ENCODE measurements around the gene KLHDC7B. TPM values are rescaled to one million over a fixed set of nuclear protein-coding genes. Genes with fewer than 3 reads are reported as not detected.

Gene KLHDC7B
- total RNA-seq, 1 experiment from 2014 or later: 1.8 TPM

DNA sequence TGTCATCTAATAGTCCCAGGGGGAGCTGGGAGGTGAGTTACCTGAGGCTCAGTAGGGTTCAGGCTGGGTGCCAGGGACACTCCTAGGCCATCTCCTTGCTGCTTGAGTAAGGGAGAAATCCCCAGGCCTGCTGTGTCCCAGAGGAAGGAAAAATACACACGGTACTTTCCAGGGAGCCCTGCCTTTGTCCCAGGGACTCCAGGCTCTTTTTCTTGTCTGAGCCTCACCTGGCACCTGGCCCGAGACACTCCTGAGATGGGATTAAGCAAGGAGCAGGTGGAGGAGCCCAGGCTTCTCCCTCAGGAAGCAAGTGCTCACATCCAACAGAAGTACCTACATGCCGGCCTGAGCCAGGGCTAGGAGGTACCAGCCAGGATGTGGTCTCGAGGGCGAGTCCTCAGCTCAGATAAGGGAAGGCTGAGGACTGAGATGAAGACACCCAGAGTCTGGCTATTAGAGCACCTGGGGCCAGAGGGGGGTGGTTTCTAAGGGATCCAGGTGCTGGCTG lies 899 bp upstream of the KLHDC7B start:
- Histone ChIP-seq H3K36me3 (ENCODE audit: control insufficient read depth, insufficient read depth, low read length) (no peaks in the 10 kb centered on the region), H3K27me3 (ENCODE audit: control insufficient read depth, insufficient read depth, low read length) (no peaks in the 10 kb centered on the region), H3K4me3 (ENCODE audit: low read depth in 2 of 2, low read length in 2 of 2) (no peak overlapping the region), H3K27ac (ENCODE audit: low read length) (peak overlapping the region; percentile 68; the same call in 1 of the 2 replicates), H3K9me3 (ENCODE audit: control insufficient read depth, insufficient read depth, low read depth, low read length) (no peaks in the 10 kb centered on the region), H3K4me1 (ENCODE audit: control insufficient read depth, insufficient read depth, low read length) (peaks cover 14% of the 10 kb centered on the region)
- BruUV-seq (replicated peaks): no TSS peak
- peak; percentile 63 for ATAC-seq
- intact Hi-C loops (cut with micrococcal nuclease; ENCODE audit: unreplicated experiment) (no loop called here), in situ Hi-C loops (cut with HindIII; ENCODE audit: low pct_unique_long_range_greater_than_20kb, low sequenced_read_pairs) (no loop called here)
- TF ChIP-seq, protein P1, sequence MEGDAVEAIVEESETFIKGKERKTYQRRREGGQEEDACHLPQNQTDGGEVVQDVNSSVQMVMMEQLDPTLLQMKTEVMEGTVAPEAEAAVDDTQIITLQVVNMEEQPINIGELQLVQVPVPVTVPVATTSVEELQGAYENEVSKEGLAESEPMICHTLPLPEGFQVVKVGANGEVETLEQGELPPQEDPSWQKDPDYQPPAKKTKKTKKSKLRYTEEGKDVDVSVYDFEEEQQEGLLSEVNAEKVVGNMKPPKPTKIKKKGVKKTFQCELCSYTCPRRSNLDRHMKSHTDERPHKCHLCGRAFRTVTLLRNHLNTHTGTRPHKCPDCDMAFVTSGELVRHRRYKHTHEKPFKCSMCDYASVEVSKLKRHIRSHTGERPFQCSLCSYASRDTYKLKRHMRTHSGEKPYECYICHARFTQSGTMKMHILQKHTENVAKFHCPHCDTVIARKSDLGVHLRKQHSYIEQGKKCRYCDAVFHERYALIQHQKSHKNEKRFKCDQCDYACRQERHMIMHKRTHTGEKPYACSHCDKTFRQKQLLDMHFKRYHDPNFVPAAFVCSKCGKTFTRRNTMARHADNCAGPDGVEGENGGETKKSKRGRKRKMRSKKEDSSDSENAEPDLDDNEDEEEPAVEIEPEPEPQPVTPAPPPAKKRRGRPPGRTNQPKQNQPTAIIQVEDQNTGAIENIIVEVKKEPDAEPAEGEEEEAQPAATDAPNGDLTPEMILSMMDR (IDR thresholded peaks at IDR 0.05): no peak
- TF ChIP-seq POLR2AphosphoS5 (IDR thresholded peaks at IDR 0.05; ENCODE audit: low read depth, low read length) (no peak), REST (IDR thresholded peaks at IDR 0.05; ENCODE audit: insufficient read depth in 1 of 2, low read depth in 2 of 2, low read length in 1 of 2) (no peak), SIN3A (IDR thresholded peaks at IDR 0.05; ENCODE audit: borderline replicate concordance, insufficient read depth, low read depth, low read length) (no peak), TCF7L2 (IDR thresholded peaks at IDR 0.05; ENCODE audit: low read depth, low read length) (no peak)
- CTCF ChIA-PET: no interaction called here
- POLR2A ChIA-PET: no interaction called here
- DNase-seq (ENCODE audit: low read depth, low spot score): no peak

- BruUV-seq (replicated peaks): no TSS peak
- no peak overlapping the region for H3K4me3 ChIP-seq (ENCODE audit: low read depth in 2 of 2, low read length in 2 of 2)
- ChIA-PET POLR2A (no interaction called here), CTCF (no interaction called here)
- H3K9me3 ChIP-seq (ENCODE audit: control insufficient read depth, insufficient read depth, low read depth, low read length): no peaks in the 10 kb centered on the region
- peak overlapping the region; percentile 68; the same call in 1 of the 2 replicates for H3K27ac ChIP-seq (ENCODE audit: low read length)
- no peak for DNase-seq (ENCODE audit: low read depth, low spot score)
- ATAC-seq: no peak
- intact Hi-C loops (cut with micrococcal nuclease; ENCODE audit: unreplicated experiment): no loop called here
- in situ Hi-C loops (cut with HindIII; ENCODE audit: low pct_unique_long_range_greater_than_20kb, low sequenced_read_pairs): no loop called here
- peaks cover 14% of the 10 kb centered on the region for H3K4me1 ChIP-seq (ENCODE audit: control insufficient read depth, insufficient read depth, low read length)
- H3K36me3 ChIP-seq (ENCODE audit: control insufficient read depth, insufficient read depth, low read length): no peaks in the 10 kb centered on the region
- H3K27me3 ChIP-seq (ENCODE audit: control insufficient read depth, insufficient read depth, low read length): no peaks in the 10 kb centered on the region
- TF ChIP-seq REST (IDR thresholded peaks at IDR 0.05; ENCODE audit: insufficient read depth in 1 of 2, low read depth in 2 of 2, low read length in 1 of 2) (no peak), TCF7L2 (IDR thresholded peaks at IDR 0.05; ENCODE audit: low read depth, low read length) (no peak), SIN3A (IDR thresholded peaks at IDR 0.05; ENCODE audit: borderline replicate concordance, insufficient read depth, low read depth, low read length) (no peak), POLR2AphosphoS5 (IDR thresholded peaks at IDR 0.05; ENCODE audit: low read depth, low read length) (no peak)
- TF ChIP-seq, protein P1 (IDR thresholded peaks at IDR 0.05): no peak
These were observed 895 bp downstream of the KLHDC7B start for GRCh38 chr22:50546326-50547262.

All from Panc1 (cell line).